SK-N-SH treated with all-trans-retinoic acid at 6 μM for 48 hours (cell line): Measurements from ENCODE around the gene MTFR1L.

Experiments used
- ESRRG ChIP-seq: fragments of 250-450 bp; sonication (Bioruptor Pico); IDR thresholded peaks from 2 replicates; pipeline ENCODE4 v1.6.1; 2021; ENCODE audit warnings: mild to moderate bottlenecking
- PPARA ChIP-seq: fragments of 250-450 bp; sonication (Bioruptor Pico); IDR thresholded peaks from 2 replicates; pipeline ENCODE4 v1.5.0; 2020; ENCODE audit warnings: mild to moderate bottlenecking, borderline replicate concordance

GRCh38 chr1:25873120-25873519 lies 53.4 kb downstream of the MTFR1L start:
- TF ChIP-seq PPARA (CRISPR knock-in tag) (no peak), ESRRG (no peak)
